WTC11 (cell line): ENCODE results near the gene CLDN14. TPM values are rescaled to one million over a fixed set of nuclear protein-coding genes. Genes with fewer than 3 reads are reported as not detected.
"Not testable (repeated sequence)": the region's sequence is repeated elsewhere in the genome, so short reads cannot be mapped to it uniquely, and the experiment has no call there.

Source experiments
- ATAC-seq: fragments of 200-7000 bp; cut with Tn5 transposase; 2 replicates; pipeline ENCODE4 v1.10.0; 2021; ENCODE audit warnings: mild to moderate bottlenecking, moderate library complexity
- CTCF ChIA-PET: fragments of 300-600 bp; sonication (Branson Sonifier 250); formaldehyde crosslinking; loops from one replicate; lab custom pipeline; 2021; ENCODE audit warnings: antibody characterized with exemption; lab: Charles Lee
- POLR2A ChIA-PET: fragments of 350-600 bp; sonication (Branson Sonifier 250); formaldehyde crosslinking; loops from one replicate; lab custom pipeline; 2021; ENCODE audit warnings: antibody characterized with exemption; lab: Charles Lee
- DNase-seq: peaks from one replicate; pipeline ENCODE4 v3.0.0; 2021; ENCODE audit warnings: low spot score
- H3K27ac Mint-ChIP-seq: 2 replicates; pipeline ENCODE4 v1.8.0; 2021; ENCODE audit warnings: mixed read lengths
- H3K27me3 Mint-ChIP-seq: 2 replicates; pipeline ENCODE4 v1.8.0; 2021; ENCODE audit warnings: low read depth, mild to moderate bottlenecking, moderate library complexity, mixed read lengths
- H3K36me3 Mint-ChIP-seq: 2 replicates; pipeline ENCODE4 v1.8.0; 2021; ENCODE audit warnings: mixed read lengths
- H3K4me1 Mint-ChIP-seq: 2 replicates; pipeline ENCODE4 v1.8.0; 2022; ENCODE audit warnings: mixed read lengths
- H3K4me3 Mint-ChIP-seq: 2 replicates; pipeline ENCODE4 v1.8.0; 2021; ENCODE audit warnings: mild to moderate bottlenecking, moderate library complexity, mixed read lengths
- H3K9me3 Mint-ChIP-seq: 2 replicates; pipeline ENCODE4 v1.8.0; 2021; ENCODE audit warnings: mixed read lengths
- CBFB ChIP-seq: sonication (generic); formaldehyde crosslinking; IDR thresholded peaks from 2 replicates; pipeline ENCODE4 v1.8.1; 2022; ENCODE audit warnings: mild to moderate bottlenecking, low read depth, missing genetic modification reagents
- EMX1 ChIP-seq: fragments of 250-450 bp; sonication (Bioruptor Pico); IDR thresholded peaks from 2 replicates; pipeline ENCODE4 v1.8.0; 2021; ENCODE audit warnings: mild to moderate bottlenecking
- ESRRA ChIP-seq: sonication (generic); formaldehyde crosslinking; IDR thresholded peaks from 2 replicates; pipeline ENCODE4 v1.8.1; 2022; ENCODE audit warnings: mild to moderate bottlenecking, missing genetic modification reagents, borderline replicate concordance
- HMGA2 ChIP-seq: fragments of 250-450 bp; sonication (Bioruptor Pico); IDR thresholded peaks from 2 replicates; pipeline ENCODE4 v1.4.0; 2021; ENCODE audit warnings: mild to moderate bottlenecking, moderate library complexity
- JAZF1 ChIP-seq: fragments of 250-450 bp; sonication (Bioruptor Pico); IDR thresholded peaks from 2 replicates; pipeline ENCODE4 v1.9.0; 2021; ENCODE audit warnings: moderate library complexity, mild to moderate bottlenecking, inconsistent platforms
- NFYB ChIP-seq: sonication (generic); formaldehyde crosslinking; conservative IDR thresholded peaks from 2 replicates; pipeline ENCODE4 v1.8.0; 2022; ENCODE audit warnings: low read depth, missing genetic modification reagents
- NR1H2 ChIP-seq: sonication (generic); formaldehyde crosslinking; IDR thresholded peaks from 2 replicates; pipeline ENCODE4 v1.9.0; 2021; ENCODE audit warnings: mild to moderate bottlenecking, moderate library complexity, missing genetic modification reagents
- SOX15 ChIP-seq: fragments of 250-450 bp; sonication (Bioruptor Pico); IDR thresholded peaks from 2 replicates; pipeline ENCODE4 v1.9.0; 2021; ENCODE audit warnings: mild to moderate bottlenecking
- ZNF317 ChIP-seq: sonication (generic); formaldehyde crosslinking; IDR thresholded peaks from 2 replicates; pipeline ENCODE4 v1.8.1; 2023; ENCODE audit warnings: low read depth, mild to moderate bottlenecking, moderate library complexity, missing genetic modification reagents, borderline replicate concordance
- ZNF396 ChIP-seq: fragments of 250-450 bp; sonication (Bioruptor Pico); IDR thresholded peaks from 2 replicates; pipeline ENCODE4 v1.8.0; 2021; ENCODE audit warnings: mild to moderate bottlenecking, moderate library complexity, borderline replicate concordance
- total RNA-seq: library from RNA; stranded (reverse); gene quantifications from 3 replicates; pipeline ENCODE4 v1.2.3, GENCODE V29; 2021
- TF ChIP-seq, protein P1 (sequence below): sonication (generic); formaldehyde crosslinking; IDR thresholded peaks from 2 replicates; pipeline ENCODE4 v1.8.1; 2023; ENCODE audit warnings: mild to moderate bottlenecking, missing genetic modification reagents, moderate library complexity
- TF ChIP-seq, protein P2 (sequence below): sonication (generic); formaldehyde crosslinking; IDR thresholded peaks from 2 replicates; pipeline ENCODE4 v1.8.1; 2022; ENCODE audit warnings: low read depth, missing genetic modification reagents, borderline replicate concordance
- TF ChIP-seq, protein P3 (sequence below): sonication (generic); formaldehyde crosslinking; IDR thresholded peaks from 2 replicates; pipeline ENCODE4 v1.8.0; 2022; ENCODE audit warnings: mild to moderate bottlenecking, missing genetic modification reagents
- TF ChIP-seq, protein P4 (sequence below): sonication (generic); formaldehyde crosslinking; IDR thresholded peaks from 2 replicates; pipeline ENCODE4 v1.8.0; 2022; ENCODE audit warnings: missing genetic modification reagents

Gene CLDN14
- total RNA-seq, 1 experiment from 2014 or later: not detected

DNA sequence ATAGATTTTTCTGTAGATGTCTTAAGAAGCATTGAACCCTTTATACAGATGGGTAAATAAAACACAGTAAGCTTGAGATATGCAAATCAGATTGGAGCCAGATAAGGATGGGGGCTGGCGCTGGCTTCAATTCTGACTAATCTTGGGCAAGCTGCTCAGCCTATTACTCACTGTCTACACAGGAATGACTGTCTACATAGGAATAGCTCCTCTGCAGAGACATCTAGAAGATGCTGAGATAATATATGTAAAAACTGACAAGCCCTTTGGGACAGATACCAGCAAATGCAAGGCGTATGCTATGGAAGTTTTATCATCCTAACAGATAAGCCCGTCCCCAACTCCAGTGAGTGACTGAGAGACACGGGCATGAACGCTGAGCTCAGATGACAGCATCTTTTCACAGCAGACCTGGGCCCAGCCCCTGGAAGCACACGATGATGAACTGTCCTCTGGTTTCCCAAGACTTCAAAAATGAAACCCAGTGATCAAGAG is 1.7 kb downstream of the CLDN14 start (continued):
- TF ChIP-seq JAZF1: no peak
- TF ChIP-seq, all 79 proteins: peak for 0

DNA sequence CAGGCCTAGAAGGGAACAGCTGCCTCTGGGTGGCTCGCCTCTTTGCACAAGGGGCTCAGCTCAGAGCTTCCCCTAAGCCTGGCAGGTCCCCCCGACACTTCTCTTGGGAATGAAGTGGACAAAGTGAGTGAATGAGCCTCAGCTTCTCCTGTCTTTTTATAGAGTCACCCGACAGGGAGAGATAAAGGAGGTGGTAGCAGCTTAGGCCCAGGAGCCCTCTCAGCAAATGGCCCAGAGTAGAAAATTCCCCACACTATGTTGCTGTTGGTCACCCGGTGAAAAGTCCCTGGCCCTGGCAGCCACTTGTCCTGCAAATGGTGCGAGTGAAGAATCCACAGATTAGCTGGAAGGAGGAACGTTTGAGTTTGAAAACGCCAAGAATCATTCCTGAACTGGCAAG is 2.4 kb downstream of the CLDN14 start:
- H3K4me3 Mint-ChIP-seq: no peak overlapping the region
- POLR2A ChIA-PET: no interaction called here
- TF ChIP-seq, protein P1, sequence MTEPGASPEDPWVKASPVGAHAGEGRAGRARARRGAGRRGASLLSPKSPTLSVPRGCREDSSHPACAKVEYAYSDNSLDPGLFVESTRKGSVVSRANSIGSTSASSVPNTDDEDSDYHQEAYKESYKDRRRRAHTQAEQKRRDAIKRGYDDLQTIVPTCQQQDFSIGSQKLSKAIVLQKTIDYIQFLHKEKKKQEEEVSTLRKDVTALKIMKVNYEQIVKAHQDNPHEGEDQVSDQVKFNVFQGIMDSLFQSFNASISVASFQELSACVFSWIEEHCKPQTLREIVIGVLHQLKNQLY: no peak
- TF ChIP-seq EMX1 (CRISPR knock-in tag) (no peak), HMGA2 (CRISPR knock-in tag) (no peak), ZNF396 (CRISPR knock-in tag) (no peak), ESRRA (no peak)
- TF ChIP-seq, protein P2, sequence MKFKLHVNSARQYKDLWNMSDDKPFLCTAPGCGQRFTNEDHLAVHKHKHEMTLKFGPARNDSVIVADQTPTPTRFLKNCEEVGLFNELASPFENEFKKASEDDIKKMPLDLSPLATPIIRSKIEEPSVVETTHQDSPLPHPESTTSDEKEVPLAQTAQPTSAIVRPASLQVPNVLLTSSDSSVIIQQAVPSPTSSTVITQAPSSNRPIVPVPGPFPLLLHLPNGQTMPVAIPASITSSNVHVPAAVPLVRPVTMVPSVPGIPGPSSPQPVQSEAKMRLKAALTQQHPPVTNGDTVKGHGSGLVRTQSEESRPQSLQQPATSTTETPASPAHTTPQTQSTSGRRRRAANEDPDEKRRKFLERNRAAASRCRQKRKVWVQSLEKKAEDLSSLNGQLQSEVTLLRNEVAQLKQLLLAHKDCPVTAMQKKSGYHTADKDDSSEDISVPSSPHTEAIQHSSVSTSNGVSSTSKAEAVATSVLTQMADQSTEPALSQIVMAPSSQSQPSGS (CRISPR knock-in tag): no peak
- TF ChIP-seq, protein P3, sequence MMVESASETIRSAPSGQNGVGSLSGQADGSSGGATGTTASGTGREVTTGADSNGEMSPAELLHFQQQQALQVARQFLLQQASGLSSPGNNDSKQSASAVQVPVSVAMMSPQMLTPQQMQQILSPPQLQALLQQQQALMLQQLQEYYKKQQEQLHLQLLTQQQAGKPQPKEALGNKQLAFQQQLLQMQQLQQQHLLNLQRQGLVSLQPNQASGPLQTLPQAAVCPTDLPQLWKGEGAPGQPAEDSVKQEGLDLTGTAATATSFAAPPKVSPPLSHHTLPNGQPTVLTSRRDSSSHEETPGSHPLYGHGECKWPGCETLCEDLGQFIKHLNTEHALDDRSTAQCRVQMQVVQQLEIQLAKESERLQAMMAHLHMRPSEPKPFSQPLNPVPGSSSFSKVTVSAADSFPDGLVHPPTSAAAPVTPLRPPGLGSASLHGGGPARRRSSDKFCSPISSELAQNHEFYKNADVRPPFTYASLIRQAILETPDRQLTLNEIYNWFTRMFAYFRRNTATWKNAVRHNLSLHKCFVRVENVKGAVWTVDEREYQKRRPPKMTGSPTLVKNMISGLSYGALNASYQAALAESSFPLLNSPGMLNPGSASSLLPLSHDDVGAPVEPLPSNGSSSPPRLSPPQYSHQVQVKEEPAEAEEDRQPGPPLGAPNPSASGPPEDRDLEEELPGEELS (CRISPR knock-in tag): no peak
- DNase-seq (no peak), ATAC-seq (no peak)
- H3K27ac Mint-ChIP-seq: no peak overlapping the region
- peaks cover 3% of the 10 kb centered on the region for H3K9me3 Mint-ChIP-seq
- no peaks in the 10 kb centered on the region for H3K36me3 Mint-ChIP-seq
- no peaks in the 10 kb centered on the region for H3K27me3 Mint-ChIP-seq
- CTCF ChIA-PET: no interaction called here
- peaks cover 2% of the 10 kb centered on the region; the same call in 1 of the 2 replicates for H3K4me1 Mint-ChIP-seq

DNA sequence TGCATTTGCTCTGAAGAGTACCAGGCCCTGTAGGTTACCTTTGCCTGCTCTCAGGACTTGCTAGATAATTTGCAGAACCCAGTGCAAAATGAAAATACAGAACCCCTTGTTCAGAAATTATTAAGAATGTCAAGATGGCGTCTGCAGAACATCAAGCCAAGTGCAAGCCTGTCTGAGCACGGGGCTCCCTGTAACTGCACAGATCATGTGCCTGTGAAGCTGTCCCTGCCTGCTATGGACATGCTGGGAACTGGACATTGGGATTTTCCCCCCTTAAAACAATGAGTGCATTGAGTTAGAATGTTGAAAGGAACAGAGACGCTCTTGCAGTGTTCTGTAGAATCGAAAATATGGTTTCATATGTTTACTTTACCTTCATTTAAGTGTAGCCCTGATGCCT is 2.9 kb downstream of the CLDN14 start:
- no peak for TF ChIP-seq NFYB (CRISPR knock-in tag)
- no peak for TF ChIP-seq SOX15 (CRISPR knock-in tag)
- TF ChIP-seq, protein P4, sequence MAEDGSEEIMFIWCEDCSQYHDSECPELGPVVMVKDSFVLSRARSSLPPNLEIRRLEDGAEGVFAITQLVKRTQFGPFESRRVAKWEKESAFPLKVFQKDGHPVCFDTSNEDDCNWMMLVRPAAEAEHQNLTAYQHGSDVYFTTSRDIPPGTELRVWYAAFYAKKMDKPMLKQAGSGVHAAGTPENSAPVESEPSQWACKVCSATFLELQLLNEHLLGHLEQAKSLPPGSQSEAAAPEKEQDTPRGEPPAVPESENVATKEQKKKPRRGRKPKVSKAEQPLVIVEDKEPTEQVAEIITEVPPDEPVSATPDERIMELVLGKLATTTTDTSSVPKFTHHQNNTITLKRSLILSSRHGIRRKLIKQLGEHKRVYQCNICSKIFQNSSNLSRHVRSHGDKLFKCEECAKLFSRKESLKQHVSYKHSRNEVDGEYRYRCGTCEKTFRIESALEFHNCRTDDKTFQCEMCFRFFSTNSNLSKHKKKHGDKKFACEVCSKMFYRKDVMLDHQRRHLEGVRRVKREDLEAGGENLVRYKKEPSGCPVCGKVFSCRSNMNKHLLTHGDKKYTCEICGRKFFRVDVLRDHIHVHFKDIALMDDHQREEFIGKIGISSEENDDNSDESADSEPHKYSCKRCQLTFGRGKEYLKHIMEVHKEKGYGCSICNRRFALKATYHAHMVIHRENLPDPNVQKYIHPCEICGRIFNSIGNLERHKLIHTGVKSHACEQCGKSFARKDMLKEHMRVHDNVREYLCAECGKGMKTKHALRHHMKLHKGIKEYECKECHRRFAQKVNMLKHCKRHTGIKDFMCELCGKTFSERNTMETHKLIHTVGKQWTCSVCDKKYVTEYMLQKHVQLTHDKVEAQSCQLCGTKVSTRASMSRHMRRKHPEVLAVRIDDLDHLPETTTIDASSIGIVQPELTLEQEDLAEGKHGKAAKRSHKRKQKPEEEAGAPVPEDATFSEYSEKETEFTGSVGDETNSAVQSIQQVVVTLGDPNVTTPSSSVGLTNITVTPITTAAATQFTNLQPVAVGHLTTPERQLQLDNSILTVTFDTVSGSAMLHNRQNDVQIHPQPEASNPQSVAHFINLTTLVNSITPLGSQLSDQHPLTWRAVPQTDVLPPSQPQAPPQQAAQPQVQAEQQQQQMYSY (CRISPR knock-in tag): no peak
- no peak for TF ChIP-seq ZNF317 (CRISPR knock-in tag)
- TF ChIP-seq NR1H2 (CRISPR knock-in tag): no peak
- TF ChIP-seq CBFB (CRISPR knock-in tag): no peak
- TF ChIP-seq, all 79 proteins: peak for 0
- Mint-ChIP-seq H3K27ac (no peak overlapping the region), H3K4me3 (no peak overlapping the region), H3K36me3 (no peaks in the 10 kb centered on the region), H3K9me3 (peaks cover 8% of the 10 kb centered on the region), H3K27me3 (peaks cover 2% of the 10 kb centered on the region; the same call in 1 of the 2 replicates), H3K4me1 (peaks cover 3% of the 10 kb centered on the region; the same call in 1 of the 2 replicates)
- POLR2A ChIA-PET: no interaction called here
- CTCF ChIA-PET: no interaction called here
- DNase-seq (no peak), ATAC-seq (no peak)

DNA sequence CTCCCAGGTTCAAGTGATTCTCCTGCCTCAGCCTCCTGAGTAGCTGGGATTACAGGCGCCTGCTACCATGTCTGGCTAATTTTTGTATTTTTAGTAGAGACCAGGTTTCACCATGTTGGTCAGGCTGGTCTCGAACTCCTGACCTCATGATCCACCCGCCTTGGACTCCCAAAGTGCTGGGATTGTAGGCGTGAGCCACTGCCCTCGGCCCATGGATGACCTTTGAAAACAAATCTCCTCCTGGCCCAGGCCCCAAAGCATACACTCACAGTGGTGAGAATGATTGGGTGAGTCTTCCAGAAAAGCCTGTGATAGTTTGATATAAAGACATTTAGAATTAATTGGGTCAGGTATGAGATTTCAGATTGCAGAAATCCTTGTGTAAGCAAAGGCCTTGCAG is 3.4 kb downstream of the CLDN14 start:
- H3K4me1 Mint-ChIP-seq, H3K27ac Mint-ChIP-seq, H3K36me3 Mint-ChIP-seq, CTCF ChIA-PET, ATAC-seq, H3K4me3 Mint-ChIP-seq, DNase-seq, POLR2A ChIA-PET, H3K27me3 Mint-ChIP-seq: not testable (repeated sequence)
- peaks cover 11% of the 10 kb centered on the region for H3K9me3 Mint-ChIP-seq
